KMS-11 (cell line): ENCODE results near the gene B4GALT3.

Experiments used
- H2AFZ ChIP-seq: fragments of 200-600 bp; sonication (generic); 2 replicates; pipeline ENCODE4 v1.6.1; 2016; ENCODE audit warnings: antibody characterized with exemption, mixed run types, low read depth
- H3K27ac ChIP-seq: fragments of 200-600 bp; sonication (generic); 2 replicates; pipeline ENCODE4 v1.6.1; 2016; ENCODE audit warnings: mild to moderate bottlenecking, mixed run types
- H3K27me3 ChIP-seq: fragments of 200-600 bp; sonication (generic); 2 replicates; pipeline ENCODE4 v1.6.1; 2017; ENCODE audit warnings: mild to moderate bottlenecking, low read depth, mixed run types, moderate library complexity; ENCODE audit not compliant: insufficient read depth
- H3K36me3 ChIP-seq: fragments of 200-600 bp; sonication (generic); 2 replicates; pipeline ENCODE4 v1.6.1; 2017; ENCODE audit warnings: mild to moderate bottlenecking, mixed run types; ENCODE audit not compliant: insufficient read depth
- H3K4me1 ChIP-seq: fragments of 200-600 bp; sonication (generic); 2 replicates; pipeline ENCODE4 v1.6.1; 2016; ENCODE audit warnings: mild to moderate bottlenecking, low read depth, mixed run types; ENCODE audit not compliant: poor library complexity, severe bottlenecking
- H3K4me2 ChIP-seq: fragments of 200-600 bp; sonication (generic); 2 replicates; pipeline ENCODE4 v1.7.0; 2016; ENCODE audit warnings: mild to moderate bottlenecking, mixed run types
- H3K4me3 ChIP-seq: fragments of 200-600 bp; sonication (generic); IDR thresholded peaks from 2 replicates; pipeline ENCODE4 v1.6.1; 2017; ENCODE audit warnings: low read depth, low read length, mixed read lengths; ENCODE audit not compliant: insufficient read depth
- H3K79me2 ChIP-seq: fragments of 200-600 bp; sonication (generic); 2 replicates; pipeline ENCODE4 v1.6.1; 2016; ENCODE audit warnings: low read depth, mixed run types; ENCODE audit not compliant: insufficient read depth
- H3K9ac ChIP-seq: fragments of 200-600 bp; sonication (generic); 2 replicates; pipeline ENCODE4 v1.6.1; 2016; ENCODE audit warnings: mild to moderate bottlenecking, mixed run types
- H4K20me1 ChIP-seq: fragments of 200-600 bp; sonication (generic); 2 replicates; pipeline ENCODE4 v1.6.1; 2016; ENCODE audit warnings: mild to moderate bottlenecking, mixed run types; ENCODE audit not compliant: insufficient read depth
- TF ChIP-seq, protein P1 (sequence below): fragments of 200-600 bp; sonication (generic); conservative IDR thresholded peaks from 2 replicates; pipeline ENCODE4 v1.6.1; 2017; ENCODE audit warnings: low read depth, mild to moderate bottlenecking, antibody characterized with exemption, low read length, moderate library complexity, mixed read lengths

Gene B4GALT3

DNA sequence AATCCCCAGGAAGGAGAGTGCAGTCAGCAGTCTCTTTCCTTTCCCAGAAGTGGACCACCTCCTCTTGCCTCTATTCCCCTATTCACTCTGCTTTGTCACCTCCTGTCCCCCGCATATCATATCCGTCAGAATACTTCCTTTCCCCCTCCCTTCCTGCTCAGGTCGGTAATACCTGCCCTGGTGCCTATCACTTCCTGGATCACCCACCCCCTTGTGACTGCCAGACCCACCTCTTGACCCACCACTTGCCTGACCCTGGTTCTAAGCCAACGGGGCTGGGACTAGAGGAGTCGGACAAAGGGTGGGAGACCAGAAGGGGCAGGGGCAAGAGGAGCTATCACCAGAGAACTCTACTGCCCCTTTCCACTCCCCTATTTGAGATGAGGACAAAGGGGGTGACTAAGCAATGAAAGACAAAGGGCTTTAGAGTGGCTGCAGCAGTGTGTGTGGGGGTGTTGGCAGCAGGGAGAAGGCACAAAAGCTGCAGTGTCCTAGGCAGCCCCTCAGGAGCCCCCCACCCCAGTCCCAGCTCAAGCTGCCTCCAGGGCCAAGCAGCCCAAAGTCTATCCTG, 23.2 kb upstream of the B4GALT3 start:
- no peak overlapping the region for H3K9ac ChIP-seq
- no peaks in the 10 kb centered on the region for H4K20me1 ChIP-seq
- H3K36me3 ChIP-seq: no peaks in the 10 kb centered on the region
- no peak overlapping the region for H3K27ac ChIP-seq
- TF ChIP-seq, protein P1, sequence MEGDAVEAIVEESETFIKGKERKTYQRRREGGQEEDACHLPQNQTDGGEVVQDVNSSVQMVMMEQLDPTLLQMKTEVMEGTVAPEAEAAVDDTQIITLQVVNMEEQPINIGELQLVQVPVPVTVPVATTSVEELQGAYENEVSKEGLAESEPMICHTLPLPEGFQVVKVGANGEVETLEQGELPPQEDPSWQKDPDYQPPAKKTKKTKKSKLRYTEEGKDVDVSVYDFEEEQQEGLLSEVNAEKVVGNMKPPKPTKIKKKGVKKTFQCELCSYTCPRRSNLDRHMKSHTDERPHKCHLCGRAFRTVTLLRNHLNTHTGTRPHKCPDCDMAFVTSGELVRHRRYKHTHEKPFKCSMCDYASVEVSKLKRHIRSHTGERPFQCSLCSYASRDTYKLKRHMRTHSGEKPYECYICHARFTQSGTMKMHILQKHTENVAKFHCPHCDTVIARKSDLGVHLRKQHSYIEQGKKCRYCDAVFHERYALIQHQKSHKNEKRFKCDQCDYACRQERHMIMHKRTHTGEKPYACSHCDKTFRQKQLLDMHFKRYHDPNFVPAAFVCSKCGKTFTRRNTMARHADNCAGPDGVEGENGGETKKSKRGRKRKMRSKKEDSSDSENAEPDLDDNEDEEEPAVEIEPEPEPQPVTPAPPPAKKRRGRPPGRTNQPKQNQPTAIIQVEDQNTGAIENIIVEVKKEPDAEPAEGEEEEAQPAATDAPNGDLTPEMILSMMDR: no peak
- H2AFZ ChIP-seq: peak overlapping the region; percentile 94; the same call in 1 of the 2 replicates
- no peaks in the 10 kb centered on the region; the same call in 1 of the 2 replicates for H3K27me3 ChIP-seq
- H3K79me2 ChIP-seq: peaks cover 14% of the 10 kb centered on the region; the same call in 1 of the 2 replicates
- H3K4me2 ChIP-seq: no peak overlapping the region
- no peak overlapping the region for H3K4me3 ChIP-seq
- H3K4me1 ChIP-seq: peaks cover 18% of the 10 kb centered on the region

DNA sequence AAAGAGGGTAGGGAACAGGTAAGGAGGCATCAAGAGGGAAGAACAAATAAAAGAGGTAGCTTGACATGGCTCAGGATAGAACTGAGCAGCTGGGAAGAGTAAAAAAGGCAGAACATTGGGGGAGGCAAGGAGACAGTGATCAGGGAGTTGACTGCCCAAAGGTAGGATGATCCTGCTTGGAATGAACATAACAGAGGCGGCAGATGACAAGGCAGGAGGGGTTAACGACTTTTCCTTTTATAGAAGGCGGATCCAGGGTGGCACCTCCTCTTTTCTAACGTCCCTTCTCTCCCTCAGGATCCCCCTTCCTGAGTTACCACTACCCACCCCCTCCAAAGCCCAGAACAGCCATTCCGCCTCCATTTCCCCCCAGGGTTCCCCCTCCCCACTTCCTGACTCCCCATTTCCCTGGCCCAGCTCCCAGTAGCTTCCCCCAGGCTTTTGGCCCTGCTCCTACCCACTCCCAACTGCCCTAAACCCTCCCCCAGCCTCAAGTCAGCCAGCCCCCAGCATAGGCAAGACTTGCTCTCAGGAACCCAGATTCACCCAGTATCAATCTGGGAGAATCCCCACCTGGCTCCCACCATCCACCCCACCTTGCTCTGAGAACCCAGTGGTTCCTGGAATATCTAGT, 22.3 kb upstream of the B4GALT3 start:
- Histone ChIP-seq H3K79me2 (peaks cover 14% of the 10 kb centered on the region; the same call in 1 of the 2 replicates), H3K4me1 (peaks cover 18% of the 10 kb centered on the region), H3K4me2 (no peak overlapping the region), H3K27ac (no peak overlapping the region), H3K9ac (no peak overlapping the region), H3K4me3 (no peak overlapping the region), H3K36me3 (no peaks in the 10 kb centered on the region), H4K20me1 (no peaks in the 10 kb centered on the region), H3K27me3 (no peaks in the 10 kb centered on the region; the same call in 1 of the 2 replicates), H2AFZ (no peak overlapping the region)
- TF ChIP-seq, protein P1: no peak

DNA sequence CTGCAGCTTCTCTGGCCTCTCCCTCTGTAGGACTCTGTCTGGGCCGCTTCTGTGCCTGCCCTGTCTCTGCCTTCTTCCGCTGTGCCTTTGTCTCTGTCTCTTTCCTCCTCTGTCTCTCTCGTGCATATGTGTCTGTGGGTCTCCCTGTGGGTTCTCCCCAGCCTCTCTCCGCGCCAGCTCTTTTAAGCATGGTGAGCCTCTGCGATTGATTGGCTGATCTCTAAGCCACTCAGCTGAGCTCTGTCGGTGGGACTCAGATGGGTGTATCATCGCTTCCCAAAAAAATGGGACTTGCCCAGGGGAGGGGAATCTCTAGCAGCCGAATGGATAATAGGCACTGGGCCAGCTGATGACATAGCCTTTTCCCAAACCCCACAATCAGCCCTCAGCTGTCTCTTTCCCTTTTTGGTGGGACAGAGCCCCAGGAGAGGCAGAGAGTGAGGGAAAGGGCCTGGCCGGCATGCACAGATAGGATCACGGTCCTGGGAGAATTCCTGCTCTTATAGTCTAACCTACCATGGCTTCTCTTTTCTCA, 21.7 kb upstream of the B4GALT3 start, which contains the start of gene ADAMTS4:
Gene ADAMTS4, minus strand, starts transcription at position 158 of the 535 bp plus-strand sequence. CDS start 427 bp downstream, outside the sequence.
- Histone ChIP-seq H2AFZ (no peak within 1 kb of the TSS), H3K4me3 (no peak within 1 kb of the TSS), H3K4me2 (no peak within 1 kb of the TSS), H3K27me3 (no peaks in the 10 kb centered on the region; the same call in 1 of the 2 replicates), H3K9ac (no peak within 1 kb of the TSS), H3K79me2 (peaks cover 14% of the 10 kb centered on the region; the same call in 1 of the 2 replicates), H3K4me1 (peaks cover 18% of the 10 kb centered on the region), H4K20me1 (no peaks in the 10 kb centered on the region), H3K27ac (no peak within 1 kb of the TSS), H3K36me3 (no peaks in the 10 kb centered on the region)
- TF ChIP-seq, protein P1: no peak

DNA sequence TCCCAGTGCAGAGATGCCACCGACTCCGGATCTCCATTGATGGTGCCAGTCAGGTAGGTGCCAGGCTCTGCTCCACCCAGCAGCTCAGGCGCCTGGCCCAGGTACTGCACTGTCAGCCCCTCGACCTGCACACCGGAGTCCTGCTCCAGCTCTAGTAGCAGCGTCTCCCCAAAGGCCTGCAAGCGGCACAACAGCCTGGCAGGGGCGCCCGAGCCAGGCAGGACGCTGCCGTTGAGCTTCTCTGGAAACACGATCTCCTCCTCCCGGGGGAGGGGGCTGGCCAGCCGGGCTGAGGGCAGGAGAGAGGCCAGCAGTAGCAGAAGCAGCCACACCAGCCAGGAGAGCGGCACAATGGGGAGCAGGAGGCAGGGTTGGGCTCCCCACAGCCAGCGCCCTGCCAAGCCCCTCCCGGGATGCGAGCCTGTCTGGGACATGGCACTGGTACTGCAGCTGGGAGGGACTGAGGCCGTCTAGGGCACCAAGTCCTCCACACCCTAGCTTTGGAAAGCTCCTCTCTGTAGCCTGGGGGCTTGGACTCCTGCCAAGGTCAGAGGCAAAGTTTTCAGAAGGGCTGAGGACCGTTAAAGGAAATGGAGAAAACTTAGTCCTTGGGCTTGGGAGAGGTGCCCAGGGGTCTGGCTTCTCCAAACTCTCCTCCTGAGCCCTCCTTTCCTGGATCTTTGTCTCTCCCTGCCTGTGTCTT, 21.0 kb upstream of the B4GALT3 start:
- Histone ChIP-seq H3K36me3 (no peaks in the 10 kb centered on the region), H3K4me1 (peaks cover 16% of the 10 kb centered on the region), H3K27me3 (no peaks in the 10 kb centered on the region; the same call in 1 of the 2 replicates), H3K4me3 (no peak overlapping the region), H2AFZ (no peak overlapping the region), H4K20me1 (no peaks in the 10 kb centered on the region), H3K4me2 (no peak overlapping the region), H3K9ac (no peak overlapping the region), H3K27ac (no peak overlapping the region), H3K79me2 (peaks cover 11% of the 10 kb centered on the region; the same call in 1 of the 2 replicates)
- TF ChIP-seq, protein P1: no peak
